ENCODE data around the gene HS3ST5.
"Not testable (repeated sequence)": the region's sequence is repeated elsewhere in the genome, so short reads cannot be mapped to it uniquely, and the experiment has no call there.

Gene HS3ST5

GRCh38 chr6:114153448-114153847, 189.4 kb downstream of the HS3ST5 start:
- DNase-seq (ENCODE audit: low read depth in 2 of 2), result no peak

GRCh38 chr6:114151064-114151690, 191.6 kb downstream of the HS3ST5 start:
- DNase-seq (ENCODE audit: low read depth in 2 of 2), result no peak

GRCh38 chr6:114149182-114149581, 193.6 kb downstream of the HS3ST5 start:
- DNase-seq (ENCODE audit: low read depth in 2 of 2), result not testable (repeated sequence)

GRCh38 chr6:114144887-114145851, 197.7 kb downstream of the HS3ST5 start:
- DNase-seq (ENCODE audit: low read depth in 2 of 2), result no peak

GRCh38 chr6:114142258-114142657, 200.6 kb downstream of the HS3ST5 start:
- no peak for DNase-seq (ENCODE audit: low read depth in 2 of 2)

GRCh38 chr6:114140416-114140815, 202.4 kb downstream of the HS3ST5 start:
- no peak for DNase-seq (ENCODE audit: low read depth in 2 of 2)

GRCh38 chr6:114138577-114139248, 204.1 kb downstream of the HS3ST5 start:
- no peak for DNase-seq (ENCODE audit: low read depth in 2 of 2)

- DNase-seq (ENCODE audit: low read depth in 2 of 2), result no peak
Measured at GRCh38 chr6:114135363-114135971, 207.4 kb downstream of the HS3ST5 start.

GRCh38 chr6:114133816-114134215, 209.0 kb downstream of the HS3ST5 start:
- DNase-seq (ENCODE audit: low read depth in 2 of 2), result no peak

- DNase-seq (ENCODE audit: low read depth in 2 of 2), result no peak
Measured at GRCh38 chr6:114131945-114132344, 210.9 kb downstream of the HS3ST5 start.

GRCh38 chr6:114125576-114125975, 217.2 kb downstream of the HS3ST5 start:
- no peak for DNase-seq (ENCODE audit: low read depth in 2 of 2)

- DNase-seq (ENCODE audit: low read depth in 2 of 2), result no peak
Measured at GRCh38 chr6:114121913-114122662, 220.7 kb downstream of the HS3ST5 start.

- DNase-seq (ENCODE audit: low read depth in 2 of 2), result no peak
Measured at GRCh38 chr6:114119056-114119455, 223.8 kb downstream of the HS3ST5 start.

GRCh38 chr6:114115652-114116051, 227.2 kb downstream of the HS3ST5 start:
- no peak for DNase-seq (ENCODE audit: low read depth in 2 of 2)

GRCh38 chr6:114108119-114109002, 234.5 kb downstream of the HS3ST5 start:
- no peak for DNase-seq (ENCODE audit: low read depth in 2 of 2)

GRCh38 chr6:114106020-114106419, 236.8 kb downstream of the HS3ST5 start:
- no peak for DNase-seq (ENCODE audit: low read depth in 2 of 2)

- no peak for DNase-seq (ENCODE audit: low read depth in 2 of 2)
Measured at GRCh38 chr6:114101255-114101654, 241.6 kb downstream of the HS3ST5 start.

GRCh38 chr6:114100215-114100994, 242.4 kb downstream of the HS3ST5 start:
- DNase-seq (ENCODE audit: low read depth in 2 of 2), result no peak

- no peak for DNase-seq (ENCODE audit: low read depth in 2 of 2)
Measured at GRCh38 chr6:114096561-114097172, 246.2 kb downstream of the HS3ST5 start.

All from stimulated activated CD8-positive, alpha-beta memory T cell treated with anti-CD3 and anti-CD28 coated beads, Interleukin-7, amount 100 ng/mL, for 4 hours (primary cell).